GM10266 (cell line): ENCODE measurements around the gene GNG2.

Experiments
- DNase-seq: peaks from one replicate; pipeline ENCODE4 v3.0.0; 2012; ENCODE audit errors: extremely low spot score
- TF ChIP-seq, protein P1 (sequence below): IDR thresholded peaks from 2 replicates; pipeline ENCODE4 v1.5.1; 2012; ENCODE audit warnings: mild to moderate bottlenecking, low read depth; ENCODE audit not compliant: control insufficient read depth, insufficient read depth; ENCODE audit errors: missing control alignments

The GNG2 gene

GRCh38 chr14:52000019-52000582, 139.7 kb downstream of the GNG2 start:
- no peak for DNase-seq

DNA sequence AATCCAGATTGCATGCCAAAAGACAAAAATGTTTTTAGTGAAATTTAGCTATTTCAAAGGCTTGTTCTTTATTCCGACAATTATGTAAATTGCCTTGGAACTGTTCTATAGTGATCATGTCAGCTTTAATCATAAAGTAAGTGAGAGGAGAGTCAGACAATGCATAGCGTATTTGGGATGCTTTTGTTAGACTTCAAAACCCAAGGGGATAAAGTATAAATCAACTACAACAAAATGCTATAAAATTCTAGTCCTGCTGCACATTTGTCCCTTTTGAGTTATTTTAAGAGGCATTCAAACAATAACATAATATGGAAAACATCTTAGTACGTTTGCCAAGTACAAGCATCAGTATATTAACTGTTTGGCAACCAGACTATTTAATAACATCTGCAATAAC, 140.3 kb downstream of the GNG2 start:
- TF ChIP-seq, protein P1, sequence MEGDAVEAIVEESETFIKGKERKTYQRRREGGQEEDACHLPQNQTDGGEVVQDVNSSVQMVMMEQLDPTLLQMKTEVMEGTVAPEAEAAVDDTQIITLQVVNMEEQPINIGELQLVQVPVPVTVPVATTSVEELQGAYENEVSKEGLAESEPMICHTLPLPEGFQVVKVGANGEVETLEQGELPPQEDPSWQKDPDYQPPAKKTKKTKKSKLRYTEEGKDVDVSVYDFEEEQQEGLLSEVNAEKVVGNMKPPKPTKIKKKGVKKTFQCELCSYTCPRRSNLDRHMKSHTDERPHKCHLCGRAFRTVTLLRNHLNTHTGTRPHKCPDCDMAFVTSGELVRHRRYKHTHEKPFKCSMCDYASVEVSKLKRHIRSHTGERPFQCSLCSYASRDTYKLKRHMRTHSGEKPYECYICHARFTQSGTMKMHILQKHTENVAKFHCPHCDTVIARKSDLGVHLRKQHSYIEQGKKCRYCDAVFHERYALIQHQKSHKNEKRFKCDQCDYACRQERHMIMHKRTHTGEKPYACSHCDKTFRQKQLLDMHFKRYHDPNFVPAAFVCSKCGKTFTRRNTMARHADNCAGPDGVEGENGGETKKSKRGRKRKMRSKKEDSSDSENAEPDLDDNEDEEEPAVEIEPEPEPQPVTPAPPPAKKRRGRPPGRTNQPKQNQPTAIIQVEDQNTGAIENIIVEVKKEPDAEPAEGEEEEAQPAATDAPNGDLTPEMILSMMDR = no peak
- DNase-seq = no peak

More at GRCh38 chr14:52000019-52000582, 139.7 kb downstream of the GNG2 start:
- TF ChIP-seq, protein P1 = no peak

DNA sequence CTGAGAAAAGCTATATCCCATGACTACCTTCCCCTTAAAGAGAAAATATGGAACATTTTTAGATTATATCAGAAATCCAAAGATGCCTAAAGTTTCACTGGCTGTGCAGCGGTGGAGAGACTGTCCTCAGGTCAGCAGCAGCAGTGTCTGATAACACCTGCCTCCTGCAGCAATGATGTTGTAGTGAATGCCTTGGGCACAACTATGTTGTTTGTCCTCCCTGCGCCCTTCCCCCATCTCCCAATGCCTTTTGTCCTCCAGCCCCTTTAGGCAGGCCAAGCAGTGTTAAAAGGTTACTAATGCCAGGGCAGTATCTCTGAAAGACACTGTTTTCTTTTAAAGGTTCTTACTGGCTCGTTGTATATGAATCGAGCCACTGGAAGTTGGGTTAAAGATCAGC, 142.1 kb downstream of the GNG2 start:
- no peak for DNase-seq
- TF ChIP-seq, protein P1 = no peak

- DNase-seq = no peak
Measured at GRCh38 chr14:52003324-52003723, 142.9 kb downstream of the GNG2 start.

DNA sequence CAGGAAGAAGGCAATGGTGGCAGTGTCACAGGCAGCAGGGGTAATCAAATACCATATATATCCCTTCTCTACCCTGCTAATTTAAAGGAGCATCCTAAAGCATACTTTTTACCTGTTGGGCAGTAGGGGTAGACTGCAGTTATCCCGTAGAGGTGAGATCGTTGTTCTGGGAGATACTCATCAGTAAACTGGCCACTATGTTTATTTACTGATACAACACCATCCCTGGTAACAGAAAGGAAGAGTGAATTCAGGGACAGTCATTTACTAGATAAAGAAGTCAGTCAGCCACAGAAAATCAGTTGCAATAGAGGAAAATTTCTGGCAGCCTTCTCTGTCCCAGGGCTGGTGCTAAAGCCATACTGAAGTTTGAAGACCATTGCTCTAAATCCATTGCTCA, 145.2 kb downstream of the GNG2 start:
- no peak for DNase-seq
- TF ChIP-seq, protein P1 = no peak

More at GRCh38 chr14:52003324-52003723, 142.9 kb downstream of the GNG2 start:
- TF ChIP-seq, protein P1 = no peak

GRCh38 chr14:52006361-52006760, 145.9 kb downstream of the GNG2 start:
- no peak for DNase-seq
- TF ChIP-seq, protein P1 = no peak

DNA sequence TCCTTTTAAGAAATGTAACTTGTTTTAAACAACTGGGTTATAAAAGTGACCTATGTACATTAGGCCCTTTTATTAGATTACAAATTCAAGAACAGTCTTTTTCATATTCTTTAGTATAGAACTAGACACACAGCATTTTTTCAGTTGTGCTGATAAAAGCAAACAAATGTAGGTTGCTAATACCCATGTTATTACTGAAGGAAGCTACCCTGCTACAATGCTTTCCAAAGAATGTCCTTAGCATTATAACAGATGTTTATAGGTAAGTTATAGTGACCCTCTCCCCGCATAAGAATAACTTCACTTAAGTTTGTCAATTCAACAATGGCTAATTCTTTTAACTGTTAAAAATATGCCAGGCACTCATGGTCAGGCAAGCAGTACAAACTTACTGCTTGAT, 146.8 kb downstream of the GNG2 start:
- DNase-seq = no peak
- TF ChIP-seq, protein P1 = no peak
